ENCODE measurements around the gene ZDHHC13.

ZDHHC13 gene

DNA sequence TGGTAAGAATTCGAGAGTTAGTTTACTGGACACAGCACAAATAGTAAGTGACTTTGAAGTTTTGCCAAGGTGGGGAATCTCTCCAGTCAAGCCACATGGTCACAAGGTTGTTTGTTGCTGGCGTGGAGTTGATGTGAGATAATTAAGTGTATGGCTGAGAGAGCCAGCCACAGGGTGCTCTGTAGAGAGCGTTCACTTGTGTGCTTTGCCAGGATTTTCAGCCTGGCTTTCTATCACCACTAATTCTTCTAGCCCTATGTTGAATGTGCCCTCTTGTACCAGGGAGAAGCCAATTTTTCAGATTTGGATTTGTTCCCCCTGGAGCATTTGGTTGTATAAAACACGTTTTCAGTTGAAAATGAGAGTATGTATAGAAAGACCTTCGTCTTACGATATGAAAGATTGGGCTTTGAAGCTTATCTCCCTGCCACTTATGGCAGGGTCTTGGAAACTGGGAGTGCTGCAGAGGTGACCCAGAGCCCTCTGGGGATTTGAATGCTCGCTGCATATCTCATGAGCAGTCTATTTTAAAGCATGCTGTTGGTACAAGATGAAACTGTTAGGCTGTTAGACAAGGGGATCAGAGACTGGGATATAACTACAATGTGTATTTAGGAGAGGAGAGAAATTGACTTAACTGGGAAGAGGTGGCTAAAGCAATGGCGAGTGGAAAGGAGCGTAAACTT lies 56.2 kb downstream of the ZDHHC13 start:
- no peak for FAIRE-seq

DNA sequence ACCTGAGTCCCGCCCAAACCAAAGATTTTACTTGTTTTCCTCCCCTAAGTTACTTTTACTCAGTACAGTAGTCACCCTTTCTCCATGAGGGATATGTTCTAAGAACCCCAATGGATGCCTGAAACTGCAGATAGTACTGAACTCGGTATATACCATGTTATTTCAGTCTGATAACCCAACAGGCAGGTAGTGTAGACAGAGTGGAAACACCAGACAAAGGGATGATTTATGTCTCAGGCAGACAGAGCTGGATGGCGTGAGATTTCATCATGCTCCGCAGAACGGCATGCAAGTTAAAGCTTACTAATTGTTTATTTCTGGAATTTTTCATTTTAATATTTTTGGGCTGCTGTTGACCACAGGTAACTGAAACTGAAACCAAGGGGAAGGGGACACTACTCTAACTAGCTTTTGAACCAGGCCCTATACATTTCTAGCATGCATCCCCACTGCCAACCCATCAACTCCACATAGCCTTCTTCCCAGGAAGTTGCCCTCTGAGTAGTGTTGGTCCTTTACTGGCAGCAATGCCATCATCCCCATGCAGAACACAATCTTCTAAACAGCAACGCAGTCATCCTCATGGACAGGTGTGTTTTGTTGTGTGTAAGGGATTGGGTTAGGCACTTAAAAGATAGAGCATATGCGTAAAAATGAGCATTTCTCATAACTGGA lies 57.1 kb downstream of the ZDHHC13 start:
- no peak for FAIRE-seq

DNA sequence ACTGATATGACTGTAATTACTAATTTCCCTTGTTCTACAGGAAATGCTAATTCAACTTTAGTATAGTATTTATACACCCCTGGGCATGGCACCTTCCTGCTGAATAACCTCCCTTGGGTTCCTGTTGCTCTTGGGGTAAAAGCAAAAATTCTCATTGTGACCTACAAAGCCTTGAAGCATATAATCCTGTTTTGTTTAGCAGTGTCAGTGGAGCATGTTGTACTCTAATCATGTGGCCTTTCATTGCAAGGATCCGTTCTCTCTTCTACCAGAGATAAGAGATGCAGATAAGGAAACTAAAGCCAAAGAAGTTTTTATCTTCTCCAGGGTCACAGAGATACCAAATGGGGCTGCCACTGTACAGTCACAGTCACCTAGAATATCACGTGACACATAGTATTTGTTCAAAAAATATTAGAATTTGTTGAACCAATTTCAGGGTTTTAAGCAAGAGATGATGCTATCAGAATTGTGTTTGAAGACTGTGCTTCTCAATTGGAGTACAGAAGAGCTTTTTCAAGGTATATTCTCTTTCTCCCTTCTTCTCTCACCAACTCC lies 59.7 kb downstream of the ZDHHC13 start:
- FAIRE-seq, result no peak

DNA sequence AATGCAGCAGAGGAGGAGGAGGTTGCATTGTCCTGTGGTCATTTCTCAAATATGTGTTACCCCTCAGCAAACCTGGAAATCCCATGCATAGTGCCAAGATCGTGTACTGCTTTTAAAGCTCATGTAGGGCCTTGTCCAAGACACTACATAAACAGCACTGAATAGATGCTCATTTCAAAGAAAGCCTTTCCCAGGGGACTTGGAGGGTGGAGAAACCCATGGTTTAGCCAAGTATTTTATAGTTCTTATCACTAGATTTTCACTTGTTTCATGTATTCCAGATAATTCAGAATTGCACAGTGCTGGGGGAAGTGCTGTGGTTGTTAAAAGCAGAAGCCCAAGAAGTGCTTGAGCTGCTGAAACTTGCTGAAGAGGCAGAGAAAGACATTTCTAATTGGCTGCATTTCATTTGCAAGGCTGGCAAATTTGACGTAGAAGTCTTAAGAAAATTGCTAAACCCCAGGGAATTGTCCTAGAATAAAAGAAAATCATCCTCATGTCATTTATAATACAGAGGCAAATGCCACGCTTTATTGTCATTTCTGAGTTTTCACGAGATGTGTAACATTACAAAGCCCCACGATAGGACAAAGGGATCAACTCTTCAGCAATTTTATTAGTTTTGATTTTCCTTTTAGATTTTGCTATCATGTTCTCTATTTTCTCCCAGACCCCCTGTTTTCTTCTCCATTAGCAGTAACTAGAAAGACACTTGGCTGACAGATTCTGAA lies 64.7 kb downstream of the ZDHHC13 start:
- FAIRE-seq, result no peak

DNA sequence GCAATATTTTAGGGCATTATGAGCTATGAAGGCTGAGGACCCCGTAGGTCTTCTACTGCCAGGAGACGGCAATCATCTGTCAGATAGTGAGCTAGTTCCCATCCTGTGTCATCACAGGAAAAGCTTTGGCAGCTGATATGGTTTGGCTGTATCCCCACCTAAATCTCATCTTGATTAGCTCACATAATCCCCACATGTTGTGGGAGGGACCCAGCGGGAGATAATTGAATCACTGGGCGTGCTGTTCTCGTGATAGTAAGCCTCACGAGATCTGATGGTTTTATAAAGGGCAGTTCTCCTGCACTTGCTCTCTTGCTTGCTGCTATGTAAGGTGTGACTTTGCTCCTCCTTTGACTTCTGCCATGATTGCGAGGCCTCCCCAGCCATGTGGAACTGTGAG lies 66.7 kb downstream of the ZDHHC13 start:
- no peak for FAIRE-seq

DNA sequence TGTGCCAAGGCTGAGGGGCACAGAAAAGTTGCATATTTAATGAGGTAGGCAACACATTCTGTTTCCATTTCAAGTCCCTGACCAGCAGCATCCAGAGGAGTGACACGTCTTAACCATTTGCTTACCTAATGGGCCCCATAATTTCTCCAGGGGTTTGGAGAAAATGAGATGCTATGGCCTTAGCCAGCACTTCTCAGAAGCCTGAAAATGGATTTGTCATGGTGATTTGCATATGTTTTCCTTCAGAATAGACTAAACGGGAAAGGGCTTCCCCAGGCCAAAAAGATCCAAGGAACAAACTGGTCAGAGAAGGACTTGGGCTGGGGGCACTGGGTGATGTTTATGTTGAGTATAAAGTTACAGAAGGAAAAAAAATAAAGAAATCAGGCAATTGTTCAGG lies 68.1 kb downstream of the ZDHHC13 start:
- no peak for FAIRE-seq

DNA sequence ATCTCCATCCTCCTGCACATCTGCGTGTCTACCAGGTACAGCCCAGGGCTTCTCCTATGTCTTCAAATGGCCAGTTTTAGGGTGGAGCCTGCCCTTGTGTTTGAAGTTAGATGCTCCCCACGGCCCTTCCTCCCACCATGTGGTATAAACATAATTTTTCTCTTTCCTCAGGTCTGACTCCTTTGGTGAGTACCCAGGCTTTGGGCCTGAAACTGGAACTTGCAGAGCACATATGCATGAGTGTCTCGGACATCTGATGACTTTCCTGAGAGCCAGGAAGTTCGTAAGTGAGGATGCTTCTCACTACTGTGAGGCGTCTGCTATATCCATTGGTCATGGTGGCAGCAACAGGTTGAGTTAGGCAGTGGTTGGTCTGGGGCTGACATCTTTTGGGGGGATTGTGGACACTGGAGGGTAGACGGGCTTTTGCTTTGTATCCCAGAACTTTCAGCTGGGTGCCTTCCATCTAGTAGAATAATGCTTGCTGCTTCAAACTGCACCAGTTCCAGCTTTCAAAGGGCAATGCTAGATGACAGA lies 68.6 kb downstream of the ZDHHC13 start:
- FAIRE-seq, result no peak

DNA sequence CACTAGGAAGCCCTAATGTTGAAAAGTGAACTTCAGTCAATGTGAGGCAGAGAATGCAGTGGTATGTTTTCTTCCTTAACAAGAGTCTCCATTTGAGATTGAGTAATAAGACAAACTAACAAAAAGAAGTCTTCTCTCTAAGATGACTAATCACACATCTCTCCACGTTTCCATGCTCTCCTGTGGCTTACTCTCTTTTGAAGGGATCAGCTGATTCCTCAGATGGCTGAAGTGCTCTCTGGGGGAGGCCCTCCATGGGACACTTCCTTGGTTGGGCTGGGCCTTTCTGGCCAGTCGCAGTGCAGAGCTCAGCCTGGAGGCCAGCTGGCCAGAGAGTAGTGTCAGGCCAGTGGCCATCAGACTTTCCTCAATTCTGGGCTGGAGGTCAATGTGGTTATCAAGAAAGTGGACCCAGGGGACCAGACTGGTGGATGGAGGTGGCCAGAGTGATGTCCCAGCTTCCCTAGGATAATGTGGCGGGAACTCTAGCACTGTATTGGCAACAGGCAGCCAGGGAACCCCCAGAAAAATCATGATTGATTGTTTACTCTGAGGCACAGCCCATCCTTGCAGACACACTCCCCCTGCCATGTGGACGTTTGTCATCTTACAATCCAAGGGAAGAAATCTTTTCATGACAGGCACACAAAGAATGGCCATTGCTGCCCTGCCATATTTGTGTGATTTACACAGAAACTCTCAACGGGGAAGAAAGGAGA lies 70.3 kb downstream of the ZDHHC13 start:
- no peak for FAIRE-seq

DNA sequence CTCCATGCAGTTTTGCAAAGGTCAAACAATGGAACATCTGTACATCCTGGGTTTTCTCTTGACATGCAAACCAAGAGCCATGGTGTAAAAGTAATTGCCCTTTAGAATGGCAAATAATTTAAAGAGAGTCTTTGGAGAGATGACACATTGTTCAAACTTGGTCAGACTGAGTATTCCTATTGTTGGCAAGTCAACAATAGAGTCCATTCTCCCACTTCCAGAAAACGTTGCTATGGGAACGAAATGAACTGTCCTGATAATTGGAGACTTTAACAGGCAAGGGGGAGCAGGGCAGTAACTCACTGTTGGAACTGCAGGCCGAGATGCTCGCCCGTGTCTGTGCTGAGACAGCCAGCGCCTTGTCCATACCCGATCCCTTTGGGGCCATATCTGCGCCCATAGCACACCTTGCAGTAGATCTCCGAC lies 70.9 kb downstream of the ZDHHC13 start:
- no peak for FAIRE-seq

DNA sequence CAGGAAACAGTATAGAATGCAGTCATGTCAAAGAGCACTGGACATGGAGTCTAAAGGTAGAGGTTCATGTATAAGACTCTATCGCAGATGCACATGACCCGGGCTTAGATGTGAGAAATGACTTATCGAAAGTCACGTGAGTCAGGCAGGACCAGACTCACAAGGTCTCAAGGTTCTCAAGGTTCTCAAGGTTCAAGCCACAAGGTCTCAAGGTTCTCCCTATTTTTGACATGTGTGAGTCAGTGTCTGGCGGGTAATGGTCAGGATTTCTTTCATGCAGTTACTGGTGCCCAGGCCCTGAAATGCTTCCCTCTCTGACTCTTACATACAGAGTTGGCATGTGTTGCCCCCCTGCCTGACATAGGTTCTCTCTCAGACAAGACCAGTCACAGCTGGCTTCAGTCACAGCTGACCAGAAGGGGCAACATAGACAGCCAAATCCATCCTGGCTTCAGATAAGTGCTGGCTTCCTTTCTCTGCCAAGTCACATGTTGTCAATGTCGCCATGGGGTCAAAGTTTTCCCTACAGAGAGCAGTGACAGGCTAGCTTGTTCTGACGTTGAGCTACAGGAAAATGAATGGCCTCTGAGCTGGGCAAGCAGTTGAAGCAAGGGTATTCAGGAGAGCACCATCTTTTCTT lies 74.7 kb downstream of the ZDHHC13 start:
- no peak for FAIRE-seq

DNA sequence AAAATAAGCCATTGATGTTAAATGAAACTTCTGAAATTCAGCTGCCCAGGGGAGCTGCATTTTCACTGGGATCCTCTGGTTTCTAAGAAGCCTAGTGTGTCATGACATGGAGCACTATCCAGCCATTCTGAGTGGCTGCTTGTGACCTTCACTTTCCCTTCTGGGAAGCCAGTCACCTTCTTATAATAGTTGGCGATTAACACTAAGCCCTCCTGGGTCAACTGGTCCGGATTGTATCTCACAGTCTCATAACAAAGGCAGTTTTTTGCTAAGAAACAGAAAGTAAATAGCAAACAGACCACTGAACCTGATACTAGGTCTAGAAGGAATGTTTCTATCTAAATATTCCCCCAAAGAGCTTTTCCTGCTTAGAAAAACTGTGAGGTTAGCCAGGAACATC lies 76.9 kb downstream of the ZDHHC13 start:
- no peak for FAIRE-seq

DNA sequence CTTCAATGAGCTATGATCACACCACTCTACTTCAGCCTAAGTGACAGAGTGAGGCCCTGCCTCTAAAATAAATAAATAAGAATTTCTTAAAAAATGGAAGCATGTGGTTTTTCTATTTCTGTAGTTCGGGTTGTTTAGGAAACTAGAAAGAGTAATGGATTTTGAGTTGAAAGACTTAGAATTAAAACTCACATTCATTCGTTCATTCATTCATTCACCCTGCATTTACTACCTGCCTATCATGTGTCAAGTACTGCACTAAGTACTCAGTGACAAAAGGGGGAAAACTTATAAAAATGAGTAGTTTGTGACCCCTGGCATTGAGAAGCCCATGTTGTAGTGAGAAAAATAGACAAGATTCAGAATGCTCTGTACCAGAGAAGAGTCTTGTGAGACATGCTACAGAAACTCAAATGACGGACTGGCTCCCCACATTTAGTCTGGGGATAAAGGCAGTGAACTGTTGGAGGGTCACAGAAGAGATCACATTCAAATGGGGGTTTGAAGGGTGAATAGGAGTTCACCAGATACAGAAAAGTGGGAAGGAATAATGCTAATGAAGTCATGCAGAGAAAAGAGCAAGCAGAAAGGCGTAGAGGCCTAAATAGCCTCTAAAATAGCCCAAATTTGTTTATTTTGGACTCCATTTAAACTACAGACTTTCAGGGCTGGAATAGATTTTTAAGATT lies 77.8 kb downstream of the ZDHHC13 start:
- no peak for FAIRE-seq

DNA sequence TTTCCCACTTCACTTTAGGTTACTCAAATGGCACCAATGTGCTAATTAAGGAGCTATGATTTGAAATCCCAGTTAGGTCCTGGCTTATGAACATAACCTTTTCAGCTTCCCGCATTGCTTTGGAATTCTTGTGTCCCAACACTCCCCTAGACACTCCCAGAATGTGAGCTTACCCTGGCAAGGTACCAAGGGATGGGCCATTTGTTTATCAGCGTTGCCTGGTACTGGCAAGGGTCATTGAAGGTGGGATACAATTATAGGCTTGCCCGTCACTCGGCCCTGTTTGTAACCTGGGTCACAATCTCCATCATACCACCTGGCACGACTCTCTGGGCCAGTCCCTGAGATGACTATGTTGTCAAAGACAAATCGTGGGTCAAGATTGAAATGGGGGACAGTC lies 79.5 kb downstream of the ZDHHC13 start:
- no peak for FAIRE-seq

DNA sequence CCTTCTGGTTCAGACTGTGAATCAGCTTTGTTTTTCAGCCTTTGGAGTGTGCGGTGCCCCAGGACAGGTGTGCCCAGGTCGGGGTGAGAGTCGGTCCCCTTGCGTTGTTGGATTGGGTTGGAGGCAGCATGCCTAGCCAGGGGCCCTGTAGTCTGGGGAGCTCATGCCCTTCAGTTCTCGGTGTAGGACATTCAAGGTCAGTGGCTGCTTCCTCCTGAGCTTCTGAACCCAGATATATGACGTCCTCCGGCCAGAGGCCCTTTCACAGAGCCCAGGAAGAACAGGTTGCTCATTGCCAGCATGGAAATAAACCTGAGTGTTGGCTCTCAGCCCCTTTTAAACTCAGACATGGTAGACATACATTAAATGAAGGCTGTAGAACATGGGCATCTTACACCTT lies 82.1 kb downstream of the ZDHHC13 start:
- no peak for FAIRE-seq

DNA sequence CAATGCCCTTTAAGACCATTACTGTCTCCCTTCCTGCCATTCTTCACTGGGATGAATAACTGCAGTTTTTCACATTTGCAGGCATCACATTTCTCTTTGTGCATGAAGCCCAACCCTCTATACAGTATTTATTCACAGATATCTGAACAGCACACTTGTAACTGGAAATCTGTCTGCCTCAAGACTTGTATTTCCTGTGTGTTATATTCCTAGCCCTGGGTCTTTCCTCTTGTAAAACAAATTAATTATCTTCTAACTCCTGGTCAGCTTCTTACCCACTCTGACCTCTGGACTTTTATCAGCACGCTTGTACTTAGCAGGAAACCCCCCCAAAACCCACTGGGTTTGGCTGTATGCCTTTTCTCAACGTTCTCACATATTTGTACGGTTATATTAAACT lies 82.8 kb downstream of the ZDHHC13 start:
- FAIRE-seq, result no peak

DNA sequence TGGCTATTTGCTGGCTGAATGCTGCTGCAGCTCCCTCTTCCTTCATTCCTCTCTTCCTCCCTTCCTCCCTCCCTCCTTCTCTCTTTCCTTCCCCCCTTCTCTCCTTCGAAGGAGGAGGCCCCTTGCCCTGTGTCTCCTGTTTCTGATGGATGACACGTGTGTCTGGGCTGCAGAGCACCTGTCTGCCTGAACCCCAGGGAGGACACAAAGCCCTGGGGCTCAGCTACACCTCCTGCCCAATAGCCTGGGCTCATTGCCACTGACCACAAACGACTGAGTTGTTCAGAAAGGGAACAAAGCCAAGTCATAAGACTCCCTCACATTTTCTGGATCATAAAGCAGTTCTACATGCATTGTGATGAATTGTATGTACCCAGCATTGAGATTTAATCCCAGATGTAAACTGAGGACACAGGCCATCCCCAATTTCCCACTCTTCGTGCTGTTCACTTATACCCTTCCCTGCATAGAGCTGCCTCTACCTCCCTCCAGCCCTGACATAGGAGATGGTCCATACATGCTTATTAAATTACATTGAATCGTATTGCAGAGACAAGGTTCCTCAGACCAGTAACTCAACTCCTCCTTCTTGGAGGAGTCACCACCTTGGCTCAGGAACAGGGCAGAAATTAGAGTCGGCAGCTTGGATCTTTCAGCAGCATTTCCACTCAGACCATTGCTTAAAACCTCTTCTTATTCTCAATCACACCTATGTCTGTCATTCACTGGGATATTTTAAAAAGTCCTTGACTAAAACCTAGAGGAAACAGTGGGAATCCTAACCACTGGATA lies 83.6 kb downstream of the ZDHHC13 start:
- FAIRE-seq, result no peak

DNA sequence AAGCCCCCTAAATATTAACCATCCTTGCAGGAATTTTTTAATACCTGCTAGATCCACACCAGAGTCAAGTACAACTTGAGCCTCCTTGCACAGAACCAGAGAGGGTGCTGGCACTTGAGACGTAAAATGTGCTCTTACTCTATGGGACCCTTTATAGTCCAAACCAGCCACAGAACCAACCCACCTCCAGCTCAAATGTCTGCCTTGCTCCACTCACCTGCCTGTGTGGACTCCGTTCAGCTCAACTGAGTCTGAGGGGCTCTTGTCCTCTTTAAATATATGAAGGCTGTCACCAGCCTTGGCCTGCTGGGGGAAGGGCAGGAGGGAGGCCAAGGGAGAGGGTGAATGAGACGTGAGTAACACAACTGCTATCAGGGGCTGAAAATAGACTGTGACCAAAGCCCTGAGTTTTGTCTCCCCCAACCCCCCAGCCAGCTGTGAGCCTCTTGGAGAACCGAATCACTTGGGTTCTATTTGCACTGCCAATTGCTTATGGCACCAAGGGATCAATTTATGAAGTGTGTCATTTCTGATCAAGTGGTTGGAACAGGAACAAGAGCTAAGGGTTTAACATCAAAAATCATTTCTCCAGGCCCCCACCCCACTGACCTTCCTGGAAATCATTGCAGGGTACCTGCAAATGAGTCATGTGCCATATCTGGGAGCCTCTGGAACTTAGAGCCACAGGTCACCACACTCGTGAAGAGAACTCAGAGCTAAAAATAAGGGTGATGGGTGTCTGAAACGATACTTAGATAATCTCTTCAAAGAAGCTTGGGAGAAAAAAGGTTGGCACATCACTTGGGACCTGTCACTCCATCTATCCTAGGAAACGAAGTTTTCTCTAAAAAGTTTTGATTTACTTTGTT lies 85.0 kb downstream of the ZDHHC13 start, which contains the start of gene CSRP3:
TSS of gene CSRP3 (minus strand) at position 247 of the 869 bp plus-strand sequence. CDS start 9,535 bp downstream, outside the sequence.
- FAIRE-seq, result no peak

DNA sequence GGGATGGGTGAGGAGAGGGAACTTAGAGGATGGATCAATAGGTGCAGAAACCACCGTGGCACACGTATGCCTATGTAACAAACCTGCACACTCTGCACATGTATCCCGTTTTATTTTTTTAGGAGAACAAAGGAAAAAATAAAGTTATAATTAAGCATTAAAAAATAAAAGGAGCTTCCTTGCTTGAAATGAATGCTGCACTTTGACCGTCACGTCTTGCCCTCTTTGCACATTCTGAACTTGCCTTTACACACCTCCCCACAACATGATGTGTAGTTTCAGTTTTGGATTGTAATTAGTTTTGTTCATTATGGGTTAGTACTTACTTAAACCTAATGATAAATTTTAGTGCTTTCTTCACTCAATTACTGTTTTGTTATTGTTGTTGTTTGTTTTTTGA lies 87.9 kb downstream of the ZDHHC13 start:
- FAIRE-seq, result no peak

DNA sequence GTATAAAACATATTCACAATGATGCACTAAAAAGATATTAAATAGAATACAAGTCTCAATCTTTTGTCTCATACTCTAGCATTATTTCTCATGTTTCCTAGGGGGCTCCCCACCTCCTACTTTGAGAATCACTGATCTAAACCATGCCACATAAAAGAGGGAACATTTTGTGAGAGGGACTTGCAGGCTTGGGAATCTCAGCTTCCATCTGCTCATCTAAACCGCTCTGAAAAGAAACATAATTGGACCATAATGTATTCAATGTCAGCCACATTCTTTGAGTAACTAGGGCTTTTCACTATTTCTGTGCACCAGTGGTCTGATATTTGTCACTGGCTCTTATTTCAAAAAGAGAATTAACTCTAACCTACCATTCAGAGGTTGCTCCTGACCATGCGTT lies 91.2 kb downstream of the ZDHHC13 start:
- FAIRE-seq, result no peak
